ENCODE measurements around the gene PRPF19. TPM values are rescaled to one million over a fixed set of nuclear protein-coding genes. Genes with fewer than 3 reads are reported as not detected.

PRPF19 gene
- total RNA-seq, 1 experiment from 2014 or later, result 48.8 TPM

DNA sequence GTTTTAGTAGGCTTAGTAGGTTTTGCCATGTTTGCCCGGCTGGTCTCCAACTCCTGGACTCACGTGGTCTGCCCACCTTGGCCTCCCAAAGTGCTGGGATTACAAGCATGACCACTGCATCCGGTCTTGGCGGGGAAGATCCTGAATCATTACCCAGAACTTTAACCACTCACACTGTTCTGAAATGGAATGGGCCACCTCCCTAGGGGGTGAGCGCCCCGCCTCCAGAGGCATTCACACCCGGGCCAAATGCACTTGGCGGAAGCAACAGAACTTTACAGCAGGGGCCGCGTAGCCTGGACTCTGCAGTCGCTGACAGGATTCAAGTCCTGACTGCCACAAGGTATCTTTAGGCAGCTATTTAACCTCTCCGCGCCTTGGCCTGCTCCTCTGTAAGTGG lies 59.1 kb downstream of the PRPF19 start:
- no peak for DNase-seq (ENCODE audit: extremely low read depth, low read depth)

GRCh38 chr11:60845338-60845737 lies 61.0 kb downstream of the PRPF19 start:
- DNase-seq (ENCODE audit: extremely low read depth, low read depth), result no peak

- no peak for DNase-seq (ENCODE audit: extremely low read depth, low read depth)
These were observed 61.5 kb downstream of the PRPF19 start for GRCh38 chr11:60844870-60845221.

- no peak for DNase-seq (ENCODE audit: extremely low read depth, low read depth)
These were observed 62.1 kb downstream of the PRPF19 start for GRCh38 chr11:60844045-60844869.

GRCh38 chr11:60842668-60843600 lies 63.5 kb downstream of the PRPF19 start:
- DNase-seq (ENCODE audit: extremely low read depth, low read depth), result no peak

DNA sequence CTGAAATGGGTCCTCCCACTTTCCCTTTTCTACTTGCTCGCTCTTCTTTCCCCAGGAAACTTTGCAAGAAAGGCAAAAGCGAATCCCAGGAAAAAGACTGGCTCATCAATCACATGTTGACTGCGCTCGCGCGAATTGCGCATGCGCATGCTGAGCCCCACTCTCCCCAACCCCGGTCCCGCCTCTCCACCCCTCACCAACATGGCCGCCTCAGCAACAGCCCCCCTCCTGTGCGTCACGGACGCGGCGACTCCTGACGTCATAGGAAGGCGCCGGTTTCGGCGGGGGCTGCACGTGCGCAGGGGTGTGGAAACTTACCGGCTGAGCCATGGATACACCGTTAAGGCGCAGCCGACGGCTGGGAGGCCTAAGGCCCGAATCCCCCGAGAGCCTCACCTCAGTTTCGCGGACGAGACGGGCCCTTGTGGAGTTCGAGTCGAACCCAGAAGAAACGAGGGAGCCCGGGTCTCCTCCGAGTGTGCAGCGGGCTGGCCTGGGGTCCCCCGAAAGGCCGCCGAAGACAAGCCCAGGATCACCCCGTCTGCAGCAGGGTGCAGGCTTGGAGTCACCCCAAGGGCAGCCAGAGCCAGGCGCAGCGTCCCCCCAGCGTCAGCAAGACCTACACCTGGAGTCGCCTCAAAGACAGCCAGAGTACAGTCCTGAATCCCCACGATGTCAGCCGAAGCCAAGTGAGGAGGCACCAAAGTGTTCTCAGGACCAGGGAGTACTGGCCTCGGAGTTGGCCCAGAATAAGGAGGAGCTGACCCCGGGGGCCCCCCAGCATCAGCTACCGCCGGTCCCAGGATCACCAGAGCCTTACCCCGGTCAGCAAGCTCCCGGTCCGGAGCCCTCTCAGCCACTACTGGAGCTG lies 64.4 kb downstream of the PRPF19 start, which contains the start of gene CCDC86:
Gene CCDC86 (plus strand): TSS at position 317 of the 871 bp plus-strand sequence. CDS start 12 bp downstream, at position 329.
- DNase-seq (ENCODE audit: extremely low read depth, low read depth), result peak; percentile 89

Other genes starting within 250 kb of the PRPF19 start
- gene MS4A8, start 207.0 kb downstream of the PRPF19 start, total RNA-seq (2014; rRNA removed; shearing (Covaris generic)), result not detected in 2 replicates
- not detected in 2 replicates for gene MS4A18, start 181.9 kb downstream of the PRPF19 start, total RNA-seq (2014; rRNA removed; shearing (Covaris generic))
- not detected in 2 replicates for gene MS4A15, start 149.7 kb downstream of the PRPF19 start, total RNA-seq (2014; rRNA removed; shearing (Covaris generic))
- not detected in 2 replicates for gene MS4A10, start 121.3 kb downstream of the PRPF19 start, total RNA-seq (2014; rRNA removed; shearing (Covaris generic))
- 13.5 and 15.0 TPM in 2 replicates for gene CCDC86, start 64.5 kb downstream of the PRPF19 start, total RNA-seq (2014; rRNA removed; shearing (Covaris generic))
- not detected in 2 replicates for gene PTGDR2, start 50.6 kb downstream of the PRPF19 start, total RNA-seq (2014; rRNA removed; shearing (Covaris generic))
- gene ZP1, start 39.0 kb downstream of the PRPF19 start, total RNA-seq (2014; rRNA removed; shearing (Covaris generic)), result not detected in 2 replicates
- gene TMEM109, start 7.6 kb upstream of the PRPF19 start, total RNA-seq (2014; rRNA removed; shearing (Covaris generic)), result 27.2 and 38.1 TPM in 2 replicates
- 20.9 and 22.0 TPM in 2 replicates for gene TMEM132A, start 17.9 kb upstream of the PRPF19 start, total RNA-seq (2014; rRNA removed; shearing (Covaris generic))
- not detected in 2 replicates for gene SLC15A3, start 45.6 kb upstream of the PRPF19 start, total RNA-seq (2014; rRNA removed; shearing (Covaris generic))
- not detected in 2 replicates for gene CD6, start 65.1 kb upstream of the PRPF19 start, total RNA-seq (2014; rRNA removed; shearing (Covaris generic))
- not detected in 2 replicates for gene CD5, start 195.9 kb upstream of the PRPF19 start, total RNA-seq (2014; rRNA removed; shearing (Covaris generic))